Measurements from ENCODE around the gene SUMF1. TPM values are rescaled to one million over a fixed set of nuclear protein-coding genes. Genes with fewer than 3 reads are reported as not detected.

The SUMF1 gene
- total and polyA plus RNA-seq, 2 of the 13 experiments (the other 11 are each of a cell fraction or from before 2014, with no cell fraction given) = 18.5 to 28.9 TPM

DNA sequence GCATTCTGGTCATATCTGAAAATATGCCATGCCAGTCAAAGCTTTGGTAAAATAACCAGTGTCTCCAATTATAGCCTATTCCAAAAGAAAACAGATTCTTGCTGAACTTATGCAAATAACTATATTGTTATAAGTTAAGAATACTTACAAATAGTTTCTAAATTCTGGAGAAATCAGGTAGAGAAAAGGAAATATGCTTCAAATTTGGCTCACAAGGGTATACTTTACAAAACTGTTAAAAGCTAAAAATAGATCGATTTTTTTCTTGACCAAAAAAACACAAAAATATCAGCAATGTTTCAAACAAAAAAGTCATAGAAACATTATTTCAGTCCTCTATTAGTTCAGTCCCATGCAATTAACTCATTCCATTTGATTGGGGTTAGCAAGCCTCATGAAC is 140.2 kb downstream of the SUMF1 start:
- no peak for ATAC-seq
- no peaks in the 10 kb centered on the region for H3K79me2 ChIP-seq (ENCODE audit: insufficient read depth, low read length)
- CTCF ChIA-PET (ENCODE audit: low intra/inter-chr PET ratio, low total read pairs) = no interaction called here
- H3K9me3 ChIP-seq (ENCODE audit: low read length) = peaks cover 23% of the 10 kb centered on the region; the same call in 1 of the 2 replicates
- H3K4me3 ChIP-seq (replicated peaks in 1 of 3; ENCODE audit: insufficient read depth in 1 of 3, low read depth in 2 of 3, low read length in 3 of 3) = no peak overlapping the region
- no peak for FAIRE-seq
- H3K4me2 ChIP-seq (ENCODE audit: low read depth, low read length) = no peak overlapping the region
- POLR2A ChIA-PET = no interaction called here
- no peaks in the 10 kb centered on the region for H3K4me1 ChIP-seq (ENCODE audit: insufficient read depth, low read length)
- no peaks in the 10 kb centered on the region for H3K36me3 ChIP-seq (replicated peaks in 1 of 2; ENCODE audit: control insufficient read depth in 1 of 2, insufficient read depth in 2 of 2, low read length in 2 of 2)
- no TSS peak for BruUV-seq (replicated peaks)
- intact Hi-C loops (cut with micrococcal nuclease; ENCODE audit: unreplicated experiment) (no loop called here), in situ Hi-C loops (cut with HindIII; ENCODE audit: extremely low pct_ligation_motif_present, low pct_unique_long_range_greater_than_20kb) (no loop called here)
- no peak for DNase-seq (ENCODE audit: low spot score)
- no peak overlapping the region for H3K9ac ChIP-seq (ENCODE audit: insufficient read depth, low read depth, low read length)
- TF ChIP-seq HOXA5 (CRISPR knock-in tag; IDR thresholded peaks at IDR 0.05) (no peak), ZSCAN12 (CRISPR knock-in tag; IDR thresholded peaks at IDR 0.05) (no peak), SMAD9 (CRISPR knock-in tag; IDR thresholded peaks at IDR 0.05) (no peak)
- H3K27ac ChIP-seq (ENCODE audit: extremely low read length, insufficient read depth, low read length) = no peak overlapping the region
- no peak overlapping the region for H2AFZ ChIP-seq (ENCODE audit: low read length)
- 15% methylated on average over 1 of the region's 1 CpG for WGBS (ENCODE audit: low lambda C conversion rate)
- H3K27me3 ChIP-seq (ENCODE audit: control insufficient read depth in 1 of 2, insufficient read depth in 2 of 2, low read length in 2 of 2) = no peaks in the 10 kb centered on the region
- H4K20me1 ChIP-seq (ENCODE audit: insufficient read depth, low read length) = no peaks in the 10 kb centered on the region

GRCh38 chr3:4323246-4324027 is 143.6 kb downstream of the SUMF1 start:
- H3K9ac ChIP-seq (ENCODE audit: insufficient read depth, low read depth, low read length) = no peak overlapping the region
- WGBS (ENCODE audit: low lambda C conversion rate) = 89% methylated on average over 3 of the region's 3 CpGs
- H4K20me1 ChIP-seq (ENCODE audit: insufficient read depth, low read length) = no peaks in the 10 kb centered on the region
- no peak overlapping the region for H3K27ac ChIP-seq (ENCODE audit: extremely low read length, insufficient read depth, low read length)
- no peak for FAIRE-seq
- no peak for TF ChIP-seq ZNF878 (CRISPR knock-in tag; IDR thresholded peaks at IDR 0.05)
- H3K4me2 ChIP-seq (ENCODE audit: low read depth, low read length) = no peak overlapping the region
- no peak for DNase-seq (ENCODE audit: low spot score)
- intact Hi-C loops (cut with micrococcal nuclease; ENCODE audit: unreplicated experiment) = no loop called here
- no peaks in the 10 kb centered on the region for H3K27me3 ChIP-seq (ENCODE audit: control insufficient read depth in 1 of 2, insufficient read depth in 2 of 2, low read length in 2 of 2)
- peaks cover 2% of the 10 kb centered on the region; the same call in 1 of the 2 replicates for H3K9me3 ChIP-seq (ENCODE audit: low read length)
- no peaks in the 10 kb centered on the region for H3K4me1 ChIP-seq (ENCODE audit: insufficient read depth, low read length)
- H2AFZ ChIP-seq (ENCODE audit: low read length) = no peak overlapping the region
- BruUV-seq (replicated peaks) = no TSS peak
- H3K79me2 ChIP-seq (ENCODE audit: insufficient read depth, low read length) = no peaks in the 10 kb centered on the region
- ATAC-seq = no peak
- no peak overlapping the region for H3K4me3 ChIP-seq (replicated peaks in 1 of 3; ENCODE audit: insufficient read depth in 1 of 3, low read depth in 2 of 3, low read length in 3 of 3)
- CTCF ChIA-PET (ENCODE audit: low intra/inter-chr PET ratio, low total read pairs) = no interaction called here
- in situ Hi-C loops (cut with HindIII; ENCODE audit: extremely low pct_ligation_motif_present, low pct_unique_long_range_greater_than_20kb) = no loop called here
- POLR2A ChIA-PET = no interaction called here
- H3K36me3 ChIP-seq (replicated peaks in 1 of 2; ENCODE audit: control insufficient read depth in 1 of 2, insufficient read depth in 2 of 2, low read length in 2 of 2) = no peaks in the 10 kb centered on the region
